Renal cortical epithelial cell (primary cell): ENCODE results near the gene IL4I1. TPM values are rescaled to one million over a fixed set of nuclear protein-coding genes. Genes with fewer than 3 reads are reported as not detected.
A peak's percentile ranks its signal among the peaks of the same experiment; 100 is the strongest.
"Not testable (repeated sequence)": the region's sequence is repeated elsewhere in the genome, so short reads cannot be mapped to it uniquely, and the experiment has no call there.

Source experiments
- DNase-seq: peaks from one replicate; pipeline ENCODE4 v3.0.0-alpha.2; 2011; ENCODE audit warnings: low read depth
- total RNA-seq: library from RNA; depleted of rRNA; stranded (reverse); fragments of >200 nt; gene quantifications from 2 replicates; pipeline ENCODE4 v1.2.3, GENCODE V29; 2014

IL4I1 gene
- 4.9 and 25.7 TPM in 2 replicates for total RNA-seq

GRCh38 chr19:49896863-49897621 is at the start of gene IL4I1:
Gene IL4I1, minus strand, starts transcription at chr19:49896887. Its CDS starts 727 bp downstream, at chr19:49896160.
- peak; percentile 90 for DNase-seq

- no peak for DNase-seq
These were observed 49.7 kb upstream of the IL4I1 start for GRCh38 chr19:49946415-49946814.

GRCh38 chr19:49944567-49944966 is 47.9 kb upstream of the IL4I1 start:
- DNase-seq = not testable (repeated sequence)

- DNase-seq = no peak
These were observed 43.8 kb upstream of the IL4I1 start for GRCh38 chr19:49940482-49940791.

GRCh38 chr19:49939721-49940481 is 43.2 kb upstream of the IL4I1 start:
- DNase-seq = no peak

- no peak for DNase-seq
These were observed 42.0 kb upstream of the IL4I1 start for GRCh38 chr19:49938662-49939061.

- peak; percentile 31 for DNase-seq
These were observed 41.2 kb upstream of the IL4I1 start for GRCh38 chr19:49937750-49938381.

- no peak for DNase-seq
These were observed 39.9 kb upstream of the IL4I1 start for GRCh38 chr19:49936549-49936948.

- no peak for DNase-seq
These were observed 37.0 kb upstream of the IL4I1 start for GRCh38 chr19:49933643-49934042.

GRCh38 chr19:49932731-49933131 is 36.0 kb upstream of the IL4I1 start:
- DNase-seq = no peak

- peak; percentile 79 for DNase-seq
These were observed 35.4 kb upstream of the IL4I1 start for GRCh38 chr19:49932041-49932451.

GRCh38 chr19:49931293-49932040 is 34.8 kb upstream of the IL4I1 start:
- no peak for DNase-seq

- DNase-seq = no peak
These were observed 33.9 kb upstream of the IL4I1 start for GRCh38 chr19:49930483-49931011.

- peak; percentile 93 for DNase-seq
These were observed 33.2 kb upstream of the IL4I1 start for GRCh38 chr19:49929611-49930482.

- DNase-seq = peak; percentile 52
These were observed 32.5 kb upstream of the IL4I1 start, which contains the start of the genes ATF5 and NUP62 for GRCh38 chr19:49929121-49929610. Gene ATF5, plus strand, starts transcription at chr19:49929205. Its CDS starts 1,646 bp downstream, at chr19:49930851. Gene NUP62, minus strand, starts transcription at chr19:49929504. Its CDS starts 19,697 bp downstream, at chr19:49909807.

- no peak for DNase-seq
These were observed 31.0 kb upstream of the IL4I1 start for GRCh38 chr19:49927526-49928264.

- DNase-seq = no peak
These were observed 29.8 kb upstream of the IL4I1 start for GRCh38 chr19:49926515-49926914.

- no peak for DNase-seq
These were observed 28.8 kb upstream of the IL4I1 start for GRCh38 chr19:49925486-49925885.

- not testable (repeated sequence) for DNase-seq
These were observed 28.2 kb upstream of the IL4I1 start for GRCh38 chr19:49924881-49925210.
